HCT116 (cell line): ENCODE measurements around the gene NEMP1.
A peak's percentile ranks its signal among the peaks of the same experiment; 100 is the strongest.

ENCODE experiments used
- CEBPB ChIP-seq: IDR thresholded peaks from 2 replicates; pipeline ENCODE4 v1.6.1; 2012; ENCODE audit warnings: low read depth
- CTCF ChIP-seq, 3 experiments: fragments of 200-600 bp in 1 of 3; sonication (generic) in 1 of 3; IDR thresholded peaks in 2 of 3; conservative IDR thresholded peaks in 1 of 3; 2 replicates each; pipeline ENCODE4 v1.5.1; 2012 to 2017; ENCODE audit warnings: low read depth in 2 of 3, low read length in 2 of 3, antibody characterized with exemption in 1 of 3, borderline replicate concordance in 1 of 3, control low read depth in 1 of 3, mild to moderate bottlenecking in 1 of 3, mixed read lengths in 1 of 3, mixed run types in 1 of 3, moderate library complexity in 1 of 3; ENCODE audit not compliant: insufficient read depth in 1 of 3
- ELF1 ChIP-seq: IDR thresholded peaks from 2 replicates; pipeline ENCODE4 v1.6.1; 2012; ENCODE audit warnings: low read depth, borderline replicate concordance
- EZH2 ChIP-seq: fragments of 200-600 bp; sonication (generic); IDR thresholded peaks from 2 replicates; pipeline ENCODE4 v1.6.1; 2017; ENCODE audit warnings: antibody characterized with exemption, mixed run types
- FOSL1 ChIP-seq: IDR thresholded peaks from 2 replicates; pipeline ENCODE4 v1.6.1; 2012; ENCODE audit warnings: low read depth
- JUND ChIP-seq: IDR thresholded peaks from 2 replicates; pipeline ENCODE4 v1.6.1; 2012
- POLR2A ChIP-seq: IDR thresholded peaks from 2 replicates; pipeline ENCODE4 v1.7.0; 2011; ENCODE audit warnings: borderline replicate concordance; ENCODE audit not compliant: insufficient read depth, insufficient read length; ENCODE audit errors: extremely low read depth
- TCF7L2 ChIP-seq: IDR thresholded peaks from 2 replicates; pipeline ENCODE4 v1.7.0; 2011; ENCODE audit warnings: borderline replicate concordance, inconsistent platforms; ENCODE audit not compliant: insufficient read depth, insufficient read length; ENCODE audit errors: extremely low read depth
- YY1 ChIP-seq: IDR thresholded peaks from 2 replicates; pipeline ENCODE4 v1.6.1; 2011; ENCODE audit warnings: low read length, low read depth, moderate library complexity, mild to moderate bottlenecking; ENCODE audit not compliant: insufficient replicate concordance; ENCODE audit errors: extremely low read depth
- ZBTB33 ChIP-seq: IDR thresholded peaks from 2 replicates; pipeline ENCODE4 v1.6.1; 2011; ENCODE audit warnings: mild to moderate bottlenecking, low read length, moderate library complexity; ENCODE audit not compliant: insufficient replicate concordance; ENCODE audit errors: extremely low read depth

GRCh38 chr12:57031138-57031725, 47.4 kb downstream of the NEMP1 start:
- no peak for TF ChIP-seq JUND
- TF ChIP-seq POLR2A = no peak
- no peak for TF ChIP-seq CTCF (IDR thresholded peaks at IDR 0.05 in 2 of 3, conservative IDR thresholded peaks at IDR 0.05 in 1 of 3; ENCODE audit: borderline replicate concordance in 1 of 3, insufficient read depth in 1 of 3, low read depth in 2 of 3, low read length in 2 of 3)
- TF ChIP-seq ELF1 = no peak
- peak; percentile 71 for TF ChIP-seq TCF7L2
- TF ChIP-seq CEBPB = no peak
- TF ChIP-seq YY1 = no peak
- TF ChIP-seq EZH2 = no peak
- TF ChIP-seq FOSL1 = no peak
- no peak for TF ChIP-seq ZBTB33
